Right hindlimb (tissue), 1 donor: Measurements from ENCODE around the gene TMEM178B.
"Not testable (repeated sequence)": the region's sequence is repeated elsewhere in the genome, so short reads cannot be mapped to it uniquely, and the experiment has no call there.

Source experiments
- DNase-seq: peaks from one replicate; pipeline ENCODE4 v3.0.0-alpha.2; 2018

The TMEM178B gene

GRCh38 chr7:141397236-141398163 lies 323.6 kb downstream of the TMEM178B start:
- DNase-seq, result no peak

GRCh38 chr7:141400356-141400755 lies 326.5 kb downstream of the TMEM178B start:
- no peak for DNase-seq

DNA sequence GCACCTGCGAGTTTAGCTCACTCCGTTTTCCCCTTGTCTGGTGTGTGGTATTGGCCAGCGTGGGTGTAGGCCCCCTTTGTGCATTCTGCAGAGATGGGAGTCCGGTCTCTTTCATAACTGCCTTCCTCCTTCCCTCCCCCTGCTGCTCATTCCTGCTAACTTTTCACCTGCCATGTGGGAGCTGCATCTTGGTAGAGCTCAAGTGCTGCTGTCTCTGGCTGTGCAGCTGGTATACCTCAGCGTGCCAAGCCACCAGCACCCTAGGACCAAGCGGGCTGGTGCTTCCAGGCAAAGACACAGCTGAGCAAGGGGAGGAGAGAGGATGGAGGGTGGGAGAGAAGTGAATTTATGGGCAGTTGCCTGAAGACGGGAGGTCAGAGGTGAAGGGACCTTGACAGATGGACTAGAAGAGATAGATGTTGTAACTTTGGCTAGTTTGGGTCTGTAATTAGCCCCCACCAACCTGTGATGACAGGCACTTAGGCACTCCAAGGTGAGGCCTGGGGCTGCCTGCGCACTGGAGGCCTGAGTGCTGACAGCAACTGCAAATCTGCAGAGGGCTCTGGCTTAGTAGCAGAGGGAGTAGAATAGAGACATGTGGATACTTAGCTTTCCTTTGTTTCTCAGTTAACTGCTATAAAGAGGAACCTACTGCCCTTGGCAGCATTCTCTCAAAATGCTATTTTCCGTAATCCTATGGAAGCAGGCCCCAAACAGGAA lies 328.6 kb downstream of the TMEM178B start:
- no peak for DNase-seq

DNA sequence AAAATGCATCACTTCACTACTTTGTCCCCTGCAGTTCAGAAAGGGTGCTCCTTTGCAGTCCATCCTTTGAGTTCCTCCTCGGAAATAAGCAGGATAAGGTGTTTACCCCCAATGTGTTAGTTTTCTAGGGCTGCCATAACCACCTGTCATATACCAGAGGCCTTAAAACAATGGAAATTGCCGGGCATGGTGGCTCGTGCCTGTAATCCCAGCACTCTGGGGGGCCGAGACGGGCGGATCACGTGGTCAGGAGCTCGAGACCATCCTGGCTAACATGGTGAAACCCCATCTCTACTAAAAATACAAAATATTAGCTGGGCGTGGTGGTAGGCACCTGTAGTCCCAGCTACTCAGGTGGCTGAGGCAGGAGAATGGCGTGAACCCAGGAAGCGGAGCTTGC lies 330.0 kb downstream of the TMEM178B start:
- not testable (repeated sequence) for DNase-seq

- DNase-seq, result no peak
Measured at GRCh38 chr7:141406347-141406746, 332.5 kb downstream of the TMEM178B start.

DNA sequence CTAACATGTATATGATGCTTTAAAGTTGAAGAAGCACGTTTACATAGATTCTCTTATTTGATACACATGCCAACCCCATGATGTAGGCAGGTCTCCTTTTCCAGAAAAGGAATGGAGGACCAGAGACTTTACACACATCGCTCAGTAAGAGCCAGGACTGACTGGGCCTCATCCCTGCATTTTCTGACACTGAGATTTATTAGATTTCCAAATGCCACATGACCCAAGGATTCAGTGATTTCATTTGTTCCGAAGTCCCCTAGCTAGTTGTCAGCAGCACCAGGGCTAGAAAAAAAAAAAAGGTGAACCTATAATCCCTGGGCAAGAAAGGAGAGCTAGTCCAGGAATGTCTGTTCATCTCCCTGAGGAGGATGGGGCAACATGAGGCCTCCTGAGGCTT lies 334.0 kb downstream of the TMEM178B start:
- no peak for DNase-seq

DNA sequence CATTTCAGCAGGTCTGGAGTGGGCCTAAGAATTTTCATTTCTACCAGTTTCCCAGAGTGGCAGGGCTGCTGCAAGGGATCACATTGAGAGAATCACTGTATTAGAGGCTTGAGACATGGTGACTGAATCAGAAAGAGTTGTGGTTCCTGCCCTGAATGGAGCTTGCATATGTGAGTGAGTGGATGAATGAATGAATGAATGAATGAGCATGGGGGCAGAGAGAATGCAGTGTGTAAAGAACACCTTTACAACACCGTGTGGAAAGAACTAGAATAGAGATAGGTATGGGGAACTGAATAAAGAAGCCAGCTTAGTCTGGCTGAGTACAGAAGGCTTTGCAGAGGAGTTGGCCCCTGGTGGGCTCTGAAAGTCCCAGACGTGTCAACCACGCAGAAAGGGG lies 334.6 kb downstream of the TMEM178B start:
- no peak for DNase-seq

DNA sequence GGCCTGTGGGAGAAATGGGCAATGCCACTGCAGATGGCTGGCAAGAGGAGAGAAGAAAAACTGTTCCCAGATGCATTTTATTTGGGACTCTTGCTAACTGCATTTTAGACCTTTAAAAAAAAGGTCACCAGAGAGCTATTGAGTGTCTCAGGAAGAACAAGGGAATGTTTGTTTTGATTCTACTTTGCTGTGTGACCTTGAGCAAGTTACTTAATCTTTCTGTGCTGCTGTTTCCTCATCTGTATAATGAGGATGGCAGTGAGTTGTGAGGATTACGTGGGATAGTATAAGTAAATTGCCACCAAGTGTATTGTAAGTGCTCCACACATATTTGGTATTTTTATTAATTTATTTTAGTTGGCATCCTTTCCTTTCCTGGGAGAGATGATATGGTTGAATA lies 335.4 kb downstream of the TMEM178B start:
- no peak for DNase-seq

DNA sequence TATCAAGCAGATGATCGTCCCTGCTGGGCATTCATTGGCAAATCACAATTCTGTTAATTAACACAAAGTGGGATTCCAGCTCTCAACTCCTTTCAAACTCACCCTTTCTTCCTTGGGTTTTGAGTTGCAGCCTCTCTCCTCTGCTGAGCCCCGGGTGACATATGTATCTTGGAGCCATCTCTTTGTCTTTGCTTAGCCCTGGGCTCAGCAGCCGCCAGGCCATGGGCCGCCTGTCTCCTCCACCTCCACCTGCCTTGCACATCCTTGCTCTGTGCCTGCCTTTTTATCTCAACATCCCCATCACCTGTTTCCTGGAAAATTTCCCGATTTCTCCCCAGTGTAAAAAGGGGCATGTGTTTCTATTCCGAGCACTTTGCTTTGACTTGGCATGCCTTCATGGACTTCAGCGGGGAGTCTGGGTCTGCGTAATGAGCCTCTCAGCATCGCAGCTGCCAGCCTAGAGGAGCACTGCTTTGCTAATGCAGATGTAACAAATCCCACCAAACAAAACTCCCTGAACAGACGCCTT lies 336.0 kb downstream of the TMEM178B start:
- no peak for DNase-seq

DNA sequence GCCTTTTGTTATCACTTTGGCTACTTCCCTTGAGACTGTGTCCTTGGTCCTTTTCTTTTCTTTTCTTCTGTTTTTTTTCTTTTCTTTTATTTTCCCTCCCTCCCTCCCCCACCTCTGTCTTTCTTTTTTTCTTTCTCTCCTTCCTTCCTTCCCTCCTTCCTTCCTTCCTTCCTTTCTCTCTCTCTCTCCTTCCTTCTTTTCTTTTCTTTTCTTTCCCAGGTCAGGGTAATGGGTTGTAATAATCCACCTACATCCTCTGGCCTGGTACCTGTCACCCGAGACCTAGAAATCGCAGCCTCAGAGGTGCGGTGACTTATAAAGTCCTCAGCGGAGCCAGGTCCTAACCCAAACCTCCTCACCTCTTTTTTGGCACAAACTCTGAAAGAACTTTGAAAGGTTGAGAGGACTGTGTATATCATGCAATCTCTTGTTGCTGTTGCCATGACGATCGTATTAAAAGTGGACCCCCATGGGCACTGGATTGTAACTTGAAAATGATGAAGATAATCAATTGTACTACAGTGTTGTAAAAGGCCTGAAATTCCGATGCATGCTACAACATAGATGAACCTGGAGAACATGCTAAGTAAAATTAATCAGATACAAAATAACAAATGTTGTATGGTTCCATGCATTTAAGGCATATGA lies 336.6 kb downstream of the TMEM178B start:
- no peak for DNase-seq

GRCh38 chr7:141411133-141411532 lies 337.3 kb downstream of the TMEM178B start:
- no peak for DNase-seq

- DNase-seq, result no peak
Measured at GRCh38 chr7:141415999-141416398, 342.1 kb downstream of the TMEM178B start.

DNA sequence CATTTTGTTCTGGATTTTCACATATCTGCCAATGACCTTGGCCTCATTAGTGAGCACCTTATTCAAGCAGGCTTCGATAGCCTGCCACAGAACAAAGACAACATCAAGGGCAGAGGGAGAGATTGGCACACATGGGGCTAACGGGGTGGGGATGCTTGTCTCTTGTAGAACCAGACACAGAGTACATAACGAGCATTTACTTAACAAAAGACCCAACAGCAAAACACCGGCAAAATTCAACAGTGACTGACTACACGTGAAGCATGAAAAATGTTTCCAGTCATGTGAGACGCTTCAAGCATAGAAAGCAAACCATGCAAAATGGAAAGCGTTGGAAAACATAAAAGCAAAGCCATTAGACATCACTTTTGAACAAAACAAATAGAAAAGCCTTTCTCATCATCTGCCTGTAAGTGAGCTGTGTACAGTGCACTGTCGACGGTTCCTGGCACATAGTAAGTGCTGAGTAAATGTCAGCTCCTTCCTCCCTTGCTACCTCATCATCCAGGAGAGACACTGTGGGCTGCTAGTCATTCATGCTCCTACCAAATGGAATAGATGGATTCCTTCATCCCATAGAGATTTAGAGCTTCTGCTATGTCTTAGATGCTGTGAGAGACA lies 342.9 kb downstream of the TMEM178B start:
- DNase-seq, result no peak

DNA sequence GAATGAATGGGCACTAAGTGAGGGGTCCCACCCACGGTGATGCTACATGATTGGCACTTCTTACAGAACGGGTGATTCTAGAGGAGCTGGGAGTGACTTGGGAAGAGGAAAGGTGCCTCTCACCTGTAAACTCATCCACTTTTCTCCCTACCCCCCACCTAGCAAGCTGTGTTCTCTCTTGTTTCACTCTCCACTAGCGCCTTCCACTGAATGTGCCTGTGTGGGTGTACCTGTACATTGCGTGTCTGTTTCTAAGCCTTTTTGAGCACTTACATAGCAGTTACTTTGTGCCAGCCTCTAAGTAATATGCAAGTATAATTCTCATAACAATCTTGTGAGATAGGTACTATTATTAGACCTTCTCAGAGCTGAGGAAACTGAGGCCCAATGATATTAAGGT lies 343.6 kb downstream of the TMEM178B start:
- no peak for DNase-seq

DNA sequence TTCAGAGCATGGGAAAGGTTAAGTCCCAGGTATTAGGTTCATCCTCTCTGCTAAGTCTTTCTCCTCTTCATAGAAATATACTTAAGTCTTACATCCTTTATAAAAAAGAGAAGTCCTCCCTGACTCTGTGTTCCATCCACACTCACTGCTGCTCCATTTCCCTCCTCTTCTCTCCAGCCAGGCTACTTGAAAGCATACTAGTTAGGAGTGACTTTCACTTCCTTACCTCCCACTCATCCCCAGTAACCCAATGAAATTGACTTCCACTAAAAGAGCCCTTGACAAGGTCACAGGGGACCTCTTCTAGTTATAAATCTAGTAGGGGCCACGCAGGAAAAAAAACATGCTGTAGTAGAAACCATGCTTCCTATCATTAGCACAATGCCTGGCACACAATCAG lies 344.2 kb downstream of the TMEM178B start:
- no peak for DNase-seq

DNA sequence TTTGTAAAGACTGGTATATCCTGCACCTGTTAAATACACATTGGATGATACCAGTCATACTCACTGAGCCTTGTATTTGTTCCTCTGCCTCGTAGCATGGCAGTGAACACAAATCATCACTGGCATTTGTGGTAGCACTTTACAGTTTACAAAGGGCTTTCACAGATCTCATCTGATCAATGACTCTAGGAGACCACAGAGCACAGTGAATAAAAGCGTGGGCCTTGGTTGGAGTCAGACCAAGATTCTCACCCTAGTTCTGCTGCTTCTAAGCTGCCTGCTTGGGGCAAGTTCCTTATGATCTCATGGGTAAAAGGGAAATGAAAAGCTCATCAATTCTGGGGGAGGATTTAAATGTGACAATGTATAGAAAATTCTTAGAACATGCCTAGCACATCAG lies 347.4 kb downstream of the TMEM178B start:
- DNase-seq, result no peak

GRCh38 chr7:141427134-141427533 lies 353.3 kb downstream of the TMEM178B start:
- no peak for DNase-seq

DNA sequence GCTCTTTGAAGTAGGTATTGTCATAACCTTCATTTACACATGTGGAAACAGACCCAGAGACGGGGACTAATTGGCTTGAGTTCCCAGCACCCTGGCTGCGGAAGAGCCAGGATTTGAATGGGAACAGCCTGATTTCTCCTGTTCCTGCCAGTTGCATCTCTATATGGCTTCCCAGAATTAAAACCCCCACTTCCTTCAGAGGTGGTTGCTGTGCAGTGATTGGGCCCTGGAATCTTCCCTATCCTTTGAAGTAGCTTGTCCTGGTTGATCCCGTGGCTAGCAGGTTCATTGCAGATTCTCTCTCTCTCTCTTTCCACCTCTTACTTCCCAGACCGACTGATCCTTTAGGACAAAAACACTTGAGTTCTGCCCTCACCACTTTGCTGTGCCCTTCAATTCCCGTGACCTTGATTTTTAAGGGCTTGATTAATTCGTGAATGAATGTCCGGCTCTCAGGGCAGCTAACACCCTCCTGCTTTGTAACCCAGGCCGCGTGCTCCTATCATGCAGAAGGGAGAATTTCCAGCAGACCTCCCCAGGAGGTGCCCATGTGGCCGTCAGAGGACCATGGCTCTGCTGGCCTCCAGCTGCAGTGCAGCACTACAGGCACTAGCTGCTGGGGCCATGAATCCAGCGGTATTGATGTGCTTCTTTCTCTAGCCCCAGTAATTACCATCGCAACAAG lies 356.7 kb downstream of the TMEM178B start:
- no peak for DNase-seq

DNA sequence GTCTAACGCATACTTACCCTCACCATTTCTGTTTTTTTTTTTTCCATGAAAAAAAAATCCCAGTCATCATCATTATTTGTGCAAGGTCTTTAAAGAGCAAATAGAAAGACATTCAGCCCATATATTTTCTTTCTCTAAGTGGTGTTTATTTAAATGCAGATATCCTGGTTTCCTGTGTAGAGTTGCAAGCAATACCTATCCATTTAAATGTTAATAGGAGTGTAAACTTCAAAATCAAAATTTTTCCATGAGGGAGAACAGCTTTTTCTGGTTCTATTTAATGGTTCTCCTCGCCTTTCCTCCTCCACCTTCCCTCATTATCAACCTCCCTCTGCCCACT lies 357.2 kb downstream of the TMEM178B start:
- no peak for DNase-seq

- no peak for DNase-seq
Measured at GRCh38 chr7:141431711-141432110, 357.8 kb downstream of the TMEM178B start.

DNA sequence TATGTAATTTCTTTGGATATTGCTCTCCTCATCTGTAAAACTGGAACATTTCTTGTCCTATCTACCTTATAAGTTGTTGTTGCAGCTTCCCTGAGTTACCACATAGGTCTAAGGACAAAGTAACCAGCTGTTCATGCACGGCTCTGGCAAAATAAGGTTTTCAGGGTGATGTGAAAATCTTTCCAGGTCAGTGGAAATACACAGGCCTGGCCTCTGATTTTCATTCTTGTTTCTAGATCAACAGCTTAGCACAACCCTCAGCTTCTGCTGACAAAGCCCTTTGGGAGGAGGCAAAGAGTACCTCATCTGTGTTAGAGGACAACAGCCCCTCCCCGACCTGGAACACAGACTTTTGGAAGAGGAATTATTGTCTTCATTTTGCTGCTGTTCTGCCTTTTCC lies 359.8 kb downstream of the TMEM178B start:
- no peak for DNase-seq

DNA sequence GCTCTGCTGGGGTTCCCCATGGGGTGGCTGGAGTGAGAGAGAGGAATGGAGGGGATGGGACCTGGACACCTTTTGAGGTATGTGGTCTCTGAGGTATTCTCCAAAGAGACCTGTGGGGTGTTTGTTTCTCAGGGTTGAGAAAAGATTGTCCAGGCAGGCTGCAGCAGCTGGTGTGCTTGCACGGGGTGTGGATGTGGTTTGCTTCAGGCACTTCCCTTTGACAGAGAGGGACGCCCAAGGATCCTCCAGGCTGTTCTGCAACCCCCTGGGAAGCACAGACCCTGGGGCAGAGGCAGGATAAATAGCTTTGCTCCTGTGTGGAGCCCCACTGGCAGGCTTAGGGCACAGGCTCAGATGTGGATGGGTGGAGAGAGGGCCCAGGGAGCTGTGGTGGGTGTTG lies 362.3 kb downstream of the TMEM178B start:
- no peak for DNase-seq
